ENCODE measurements around the gene ABI3BP.

GRCh38 chr3:100780071-100780622, 213.1 kb downstream of the ABI3BP start:
- TF ChIP-seq FOXA2 (IDR thresholded peaks at IDR 0.05) = no peak
- TF ChIP-seq CTCF (IDR thresholded peaks at IDR 0.05; ENCODE audit: low read depth, low read length, missing input control) = no peak
- no peak for TF ChIP-seq MAX (IDR thresholded peaks at IDR 0.05)
- TF ChIP-seq SP1 (IDR thresholded peaks at IDR 0.05) = no peak
- no peak for TF ChIP-seq YY1 (IDR thresholded peaks at IDR 0.05)
- no peak for TF ChIP-seq ZBTB33 (IDR thresholded peaks at IDR 0.05)
- TF ChIP-seq GABPA (IDR thresholded peaks at IDR 0.05 in 1 of 2, conservative IDR thresholded peaks at IDR 0.05 in 1 of 2) = no peak
